ENCODE results near the gene CACNA1F.

DNA sequence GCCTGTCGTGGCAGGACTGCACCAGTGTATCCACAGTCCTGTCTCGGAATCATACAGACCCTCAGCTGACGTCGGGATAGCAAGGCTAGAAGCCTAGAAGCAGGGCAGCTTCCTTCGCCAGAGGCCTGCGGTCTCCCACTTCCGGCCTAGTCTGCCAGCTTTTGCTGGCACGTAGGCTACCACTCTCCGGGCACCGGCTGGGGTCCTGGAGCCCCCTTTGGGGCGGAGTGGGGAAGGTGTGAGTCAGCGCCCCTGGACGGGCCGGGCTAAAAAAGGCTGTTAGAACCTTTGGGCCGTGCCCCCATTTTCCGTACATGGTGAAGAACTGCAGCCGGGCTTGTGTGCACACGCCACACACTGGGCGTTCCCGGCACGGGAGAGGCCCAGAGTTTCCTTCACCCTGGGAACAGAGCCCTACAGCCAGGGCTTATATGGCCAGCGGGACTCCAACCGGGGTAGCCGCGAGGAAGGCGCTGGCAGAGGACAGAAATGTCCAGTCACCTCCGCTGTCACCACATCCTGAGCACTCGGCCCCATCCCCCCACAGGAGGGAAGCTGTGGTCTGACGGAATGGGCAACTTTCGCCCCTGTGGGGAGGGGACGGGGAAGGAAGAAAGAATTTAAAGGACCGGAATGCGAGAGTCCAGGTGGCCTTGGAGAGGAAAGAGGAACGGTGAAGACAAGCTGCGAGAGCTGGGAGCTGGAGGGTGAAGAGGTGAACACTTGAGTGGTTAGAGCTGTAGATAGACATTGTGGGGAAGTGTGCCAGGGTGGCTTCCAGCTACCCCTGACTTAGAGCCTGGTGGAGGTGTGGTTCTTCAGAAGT is 66.0 kb downstream of the CACNA1F start:
- TF ChIP-seq, protein P1, sequence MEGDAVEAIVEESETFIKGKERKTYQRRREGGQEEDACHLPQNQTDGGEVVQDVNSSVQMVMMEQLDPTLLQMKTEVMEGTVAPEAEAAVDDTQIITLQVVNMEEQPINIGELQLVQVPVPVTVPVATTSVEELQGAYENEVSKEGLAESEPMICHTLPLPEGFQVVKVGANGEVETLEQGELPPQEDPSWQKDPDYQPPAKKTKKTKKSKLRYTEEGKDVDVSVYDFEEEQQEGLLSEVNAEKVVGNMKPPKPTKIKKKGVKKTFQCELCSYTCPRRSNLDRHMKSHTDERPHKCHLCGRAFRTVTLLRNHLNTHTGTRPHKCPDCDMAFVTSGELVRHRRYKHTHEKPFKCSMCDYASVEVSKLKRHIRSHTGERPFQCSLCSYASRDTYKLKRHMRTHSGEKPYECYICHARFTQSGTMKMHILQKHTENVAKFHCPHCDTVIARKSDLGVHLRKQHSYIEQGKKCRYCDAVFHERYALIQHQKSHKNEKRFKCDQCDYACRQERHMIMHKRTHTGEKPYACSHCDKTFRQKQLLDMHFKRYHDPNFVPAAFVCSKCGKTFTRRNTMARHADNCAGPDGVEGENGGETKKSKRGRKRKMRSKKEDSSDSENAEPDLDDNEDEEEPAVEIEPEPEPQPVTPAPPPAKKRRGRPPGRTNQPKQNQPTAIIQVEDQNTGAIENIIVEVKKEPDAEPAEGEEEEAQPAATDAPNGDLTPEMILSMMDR (IDR thresholded peaks at IDR 0.05; ENCODE audit: low read length), result no peak
- TF ChIP-seq EZH2phosphoT487 (IDR thresholded peaks at IDR 0.05; ENCODE audit: low read length) (no peak), EZH2 (optimal IDR thresholded peaks at IDR 0.05; ENCODE audit: low read depth, low read length) (no peak)

Data from MM.1S (cell line).